ENCODE measurements around the gene NPW.
"Not testable (repeated sequence)": the region's sequence is repeated elsewhere in the genome, so short reads cannot be mapped to it uniquely, and the experiment has no call there.

Gene NPW

DNA sequence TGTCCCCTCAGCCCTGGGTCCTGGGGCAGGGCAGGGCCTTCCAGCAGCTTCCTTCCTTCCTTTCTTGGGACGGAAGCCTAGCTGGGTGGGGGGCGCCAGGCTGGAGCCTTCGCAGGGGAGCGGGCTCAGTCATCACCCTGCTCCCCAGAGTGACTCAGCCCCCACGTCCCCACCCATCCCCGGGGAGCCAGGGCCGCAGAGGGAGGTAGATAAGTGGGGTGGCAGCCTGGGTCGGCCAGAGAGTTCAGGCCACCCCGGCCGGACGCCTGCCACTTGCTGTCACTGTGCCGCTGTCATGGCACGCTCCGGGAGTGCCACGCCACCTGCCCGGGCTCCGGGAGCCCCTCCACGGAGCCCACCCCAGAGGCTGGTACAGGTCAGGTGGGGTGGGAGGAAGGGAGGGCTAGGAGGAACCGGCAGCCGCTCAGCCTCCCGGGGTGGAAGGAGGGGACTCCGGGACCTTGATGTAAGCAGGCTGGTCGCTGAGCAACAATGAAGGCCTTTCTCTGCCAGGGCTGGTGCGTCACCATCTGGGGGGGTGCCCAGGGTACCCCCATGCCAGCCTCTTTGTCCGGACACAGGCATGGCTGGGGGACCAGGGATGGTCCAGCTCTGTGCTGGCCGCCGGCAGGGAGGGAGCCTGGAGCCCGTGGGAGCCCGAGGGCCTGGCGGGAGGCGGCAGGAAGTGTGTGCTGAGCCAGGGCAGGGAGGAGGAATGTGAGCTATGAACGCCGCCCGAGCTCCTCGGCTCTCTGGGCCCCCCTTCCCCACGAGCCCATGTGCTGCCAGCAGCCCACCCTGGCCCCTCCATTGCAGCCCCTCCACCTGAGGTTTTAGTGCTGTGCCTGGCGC is 13.7 kb downstream of the NPW start:
- peak overlapping the region; percentile 4 for H3K4me3 ChIP-seq (ENCODE audit: control insufficient read depth, low read depth, low read length)
- TF ChIP-seq, protein P1, sequence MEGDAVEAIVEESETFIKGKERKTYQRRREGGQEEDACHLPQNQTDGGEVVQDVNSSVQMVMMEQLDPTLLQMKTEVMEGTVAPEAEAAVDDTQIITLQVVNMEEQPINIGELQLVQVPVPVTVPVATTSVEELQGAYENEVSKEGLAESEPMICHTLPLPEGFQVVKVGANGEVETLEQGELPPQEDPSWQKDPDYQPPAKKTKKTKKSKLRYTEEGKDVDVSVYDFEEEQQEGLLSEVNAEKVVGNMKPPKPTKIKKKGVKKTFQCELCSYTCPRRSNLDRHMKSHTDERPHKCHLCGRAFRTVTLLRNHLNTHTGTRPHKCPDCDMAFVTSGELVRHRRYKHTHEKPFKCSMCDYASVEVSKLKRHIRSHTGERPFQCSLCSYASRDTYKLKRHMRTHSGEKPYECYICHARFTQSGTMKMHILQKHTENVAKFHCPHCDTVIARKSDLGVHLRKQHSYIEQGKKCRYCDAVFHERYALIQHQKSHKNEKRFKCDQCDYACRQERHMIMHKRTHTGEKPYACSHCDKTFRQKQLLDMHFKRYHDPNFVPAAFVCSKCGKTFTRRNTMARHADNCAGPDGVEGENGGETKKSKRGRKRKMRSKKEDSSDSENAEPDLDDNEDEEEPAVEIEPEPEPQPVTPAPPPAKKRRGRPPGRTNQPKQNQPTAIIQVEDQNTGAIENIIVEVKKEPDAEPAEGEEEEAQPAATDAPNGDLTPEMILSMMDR (conservative IDR thresholded peaks at IDR 0.05; ENCODE audit: control insufficient read depth, insufficient read depth, low read depth, low read length): no peak
- peak; percentile 34 for DNase-seq (ENCODE audit: low read depth)

DNA sequence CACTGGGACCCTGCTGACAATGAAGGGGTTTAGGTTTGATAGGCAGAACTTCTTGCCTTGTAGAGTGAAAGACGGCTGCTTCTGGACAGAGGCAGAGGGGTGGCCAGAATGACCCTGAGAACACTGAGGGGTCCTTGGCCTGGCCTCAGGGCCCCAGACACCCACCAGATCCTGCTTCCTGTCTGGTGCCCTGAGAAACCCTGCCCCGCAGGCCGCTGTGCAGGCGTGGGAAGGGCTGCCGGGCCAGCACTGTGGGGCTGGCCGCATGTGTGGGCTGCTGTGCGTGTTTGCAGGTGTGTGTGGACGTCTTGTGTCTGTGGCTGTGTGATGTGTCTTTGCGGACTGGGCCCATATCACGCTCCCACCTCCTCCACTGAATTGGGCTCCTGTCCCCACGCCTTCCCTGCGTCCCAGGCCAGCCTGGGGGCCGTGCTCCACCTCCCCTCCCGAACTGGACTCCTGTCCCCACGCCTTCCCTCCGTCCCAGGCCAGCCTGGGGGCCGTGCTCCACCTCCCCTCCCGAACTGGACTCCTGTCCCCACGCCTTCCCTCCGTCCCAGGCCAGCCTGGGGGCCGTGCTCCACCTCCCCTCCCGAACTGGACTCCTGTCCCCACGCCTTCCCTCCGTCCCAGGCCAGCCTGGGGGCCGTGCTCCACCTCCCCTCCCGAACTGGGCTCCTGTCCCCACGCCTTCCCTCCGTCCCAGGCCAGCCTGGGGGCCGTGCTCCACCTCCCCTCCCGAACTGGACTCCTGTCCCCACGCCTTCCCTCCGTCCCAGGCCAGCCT is 14.5 kb downstream of the NPW start:
- peak overlapping the region; percentile 4 for H3K4me3 ChIP-seq (ENCODE audit: control insufficient read depth, low read depth, low read length)
- not testable (repeated sequence) for DNase-seq (ENCODE audit: low read depth)

DNA sequence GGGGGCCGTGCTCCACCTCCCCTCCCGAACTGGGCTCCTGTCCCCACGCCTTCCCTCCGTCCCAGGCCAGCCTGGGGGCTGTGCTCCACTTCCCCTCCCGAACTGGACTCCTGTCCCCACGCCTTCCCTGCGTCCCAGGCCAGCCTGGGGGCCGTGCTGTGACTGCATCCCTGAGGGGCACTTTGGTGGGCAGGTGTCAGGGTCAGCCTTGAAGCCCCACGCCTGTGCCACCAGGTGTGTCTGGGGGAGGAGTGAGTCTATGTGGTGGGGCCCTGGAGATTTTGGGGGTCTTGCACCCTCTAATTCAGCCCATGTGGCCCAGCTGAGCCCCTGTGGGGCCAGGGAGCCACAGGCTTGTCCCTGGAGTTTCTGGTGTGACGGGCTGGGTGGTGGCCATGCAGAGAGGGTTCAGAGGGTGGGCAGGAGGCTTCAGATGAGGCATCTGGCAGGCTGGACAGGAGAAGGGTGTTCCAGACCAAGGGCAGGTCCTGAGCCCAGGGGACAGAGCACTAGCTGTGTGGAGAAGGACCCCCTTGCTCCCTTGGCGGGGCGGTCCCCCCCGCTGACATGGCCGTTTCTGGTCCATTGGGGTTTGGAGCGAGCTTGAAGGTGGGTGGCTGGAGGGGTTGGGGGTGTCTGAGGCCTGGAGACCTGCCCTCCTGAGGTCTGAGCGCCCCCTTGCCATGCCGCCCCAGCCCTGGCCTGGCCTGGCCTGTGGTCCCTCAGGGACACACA is 15.3 kb downstream of the NPW start:
- DNase-seq (ENCODE audit: low read depth): no peak
- no peak overlapping the region for H3K4me3 ChIP-seq (ENCODE audit: control insufficient read depth, low read depth, low read length)
- TF ChIP-seq, protein P1 (conservative IDR thresholded peaks at IDR 0.05; ENCODE audit: control insufficient read depth, insufficient read depth, low read depth, low read length): no peak

DNA sequence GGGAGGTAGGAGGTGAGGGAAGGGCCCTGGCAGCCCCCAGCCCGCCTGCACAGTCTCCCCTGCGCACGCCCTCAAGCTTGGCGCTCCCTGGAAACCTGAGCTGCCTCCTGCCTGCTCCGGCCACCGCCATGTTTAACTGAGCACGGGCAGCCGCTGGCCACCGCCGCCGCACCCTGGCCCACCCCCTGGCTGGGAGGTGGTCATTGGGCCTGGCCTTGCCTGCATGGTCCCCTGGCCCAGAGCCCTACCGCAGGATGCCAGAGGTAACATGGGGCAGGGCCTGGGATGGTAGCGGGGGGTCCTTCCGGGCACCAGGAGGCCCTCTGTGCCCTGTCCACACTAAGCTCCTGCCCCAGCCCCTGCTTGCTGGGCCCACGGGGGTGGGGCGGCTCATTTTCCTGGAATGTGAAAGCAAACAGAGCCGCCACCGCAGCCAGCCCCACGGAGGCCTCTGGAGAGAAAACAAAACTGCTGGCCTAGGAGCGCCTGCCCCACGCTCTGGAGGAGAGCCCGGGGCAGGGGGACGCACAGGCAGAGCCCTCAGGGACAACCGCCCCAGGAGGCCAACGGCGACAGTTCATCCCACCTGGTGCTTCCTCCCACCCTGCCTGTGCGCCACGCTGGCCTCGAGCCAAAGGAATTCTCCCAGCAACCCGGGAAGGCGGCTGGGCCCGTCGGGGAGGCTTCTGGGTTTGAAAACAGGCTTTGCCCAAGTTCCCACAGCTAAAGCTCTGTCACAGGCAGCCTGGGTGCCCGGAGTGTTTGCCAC is 16.0 kb downstream of the NPW start:
- H3K4me3 ChIP-seq (ENCODE audit: control insufficient read depth, low read depth, low read length): no peak overlapping the region
- peak; percentile 70 for DNase-seq (ENCODE audit: low read depth)
- TF ChIP-seq, protein P1 (conservative IDR thresholded peaks at IDR 0.05; ENCODE audit: control insufficient read depth, insufficient read depth, low read depth, low read length): no peak

DNA sequence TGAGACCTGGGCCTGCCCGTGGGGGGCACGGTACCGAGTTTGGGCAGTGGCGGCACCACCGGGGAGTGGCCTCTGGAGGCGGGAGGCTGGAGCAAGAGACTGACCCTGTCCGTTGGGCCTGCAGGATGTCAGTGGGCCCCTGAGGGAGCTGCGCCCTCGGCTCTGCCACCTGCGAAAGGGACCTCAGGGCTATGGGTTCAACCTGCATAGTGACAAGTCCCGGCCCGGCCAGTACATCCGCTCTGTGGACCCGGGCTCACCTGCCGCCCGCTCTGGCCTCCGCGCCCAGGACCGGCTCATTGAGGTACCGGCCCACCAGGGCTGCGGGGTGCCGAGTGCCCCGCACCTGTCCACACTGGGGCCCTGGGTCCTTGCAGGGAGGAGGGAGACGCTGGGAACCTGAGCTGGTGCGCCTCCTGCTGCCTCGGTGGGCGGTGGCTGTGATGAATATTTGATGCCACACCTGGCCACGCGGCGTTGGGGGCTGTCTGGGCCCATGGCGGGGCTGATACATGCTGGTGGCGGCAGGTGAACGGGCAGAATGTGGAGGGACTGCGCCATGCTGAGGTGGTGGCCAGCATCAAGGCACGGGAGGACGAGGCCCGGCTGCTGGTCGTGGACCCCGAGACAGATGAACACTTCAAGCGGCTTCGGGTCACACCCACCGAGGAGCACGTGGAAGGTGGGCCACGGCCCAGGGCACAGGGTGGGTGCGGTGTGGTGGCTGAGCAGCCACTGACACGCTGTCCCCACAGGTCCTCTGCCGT is 16.8 kb downstream of the NPW start:
- no peak overlapping the region for H3K4me3 ChIP-seq (ENCODE audit: control insufficient read depth, low read depth, low read length)
- TF ChIP-seq, protein P1 (conservative IDR thresholded peaks at IDR 0.05; ENCODE audit: control insufficient read depth, insufficient read depth, low read depth, low read length): no peak
- DNase-seq (ENCODE audit: low read depth): no peak

DNA sequence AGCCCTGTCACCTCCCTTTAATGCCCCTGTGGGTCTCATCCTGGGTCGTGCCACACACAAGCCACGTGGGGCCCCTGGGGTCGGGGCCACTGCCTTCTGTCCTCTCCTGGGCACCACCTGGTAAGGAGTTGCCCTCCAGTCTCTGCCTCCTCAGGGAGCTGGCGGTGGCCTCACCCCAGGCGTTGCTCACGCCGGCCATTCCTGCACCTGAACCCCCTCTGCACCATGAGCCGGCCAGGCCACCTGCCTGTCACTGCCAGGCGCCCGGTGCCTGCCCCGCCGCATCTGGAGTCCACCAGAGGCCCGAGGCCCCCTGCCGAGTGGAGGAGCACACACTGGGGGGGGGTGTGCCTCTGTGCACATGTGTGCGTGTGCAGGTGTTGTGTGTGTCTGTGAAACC is 17.5 kb downstream of the NPW start:
- no peak for DNase-seq (ENCODE audit: low read depth)
- TF ChIP-seq, protein P1 (conservative IDR thresholded peaks at IDR 0.05; ENCODE audit: control insufficient read depth, insufficient read depth, low read depth, low read length): no peak
- no peak overlapping the region for H3K4me3 ChIP-seq (ENCODE audit: control insufficient read depth, low read depth, low read length)
